EL (cell line): ENCODE data around the gene ABTB1.

Experiments
- DNase-seq: peaks from one replicate; pipeline ENCODE4 v3.0.0-alpha.2; 2016

The ABTB1 gene

DNA sequence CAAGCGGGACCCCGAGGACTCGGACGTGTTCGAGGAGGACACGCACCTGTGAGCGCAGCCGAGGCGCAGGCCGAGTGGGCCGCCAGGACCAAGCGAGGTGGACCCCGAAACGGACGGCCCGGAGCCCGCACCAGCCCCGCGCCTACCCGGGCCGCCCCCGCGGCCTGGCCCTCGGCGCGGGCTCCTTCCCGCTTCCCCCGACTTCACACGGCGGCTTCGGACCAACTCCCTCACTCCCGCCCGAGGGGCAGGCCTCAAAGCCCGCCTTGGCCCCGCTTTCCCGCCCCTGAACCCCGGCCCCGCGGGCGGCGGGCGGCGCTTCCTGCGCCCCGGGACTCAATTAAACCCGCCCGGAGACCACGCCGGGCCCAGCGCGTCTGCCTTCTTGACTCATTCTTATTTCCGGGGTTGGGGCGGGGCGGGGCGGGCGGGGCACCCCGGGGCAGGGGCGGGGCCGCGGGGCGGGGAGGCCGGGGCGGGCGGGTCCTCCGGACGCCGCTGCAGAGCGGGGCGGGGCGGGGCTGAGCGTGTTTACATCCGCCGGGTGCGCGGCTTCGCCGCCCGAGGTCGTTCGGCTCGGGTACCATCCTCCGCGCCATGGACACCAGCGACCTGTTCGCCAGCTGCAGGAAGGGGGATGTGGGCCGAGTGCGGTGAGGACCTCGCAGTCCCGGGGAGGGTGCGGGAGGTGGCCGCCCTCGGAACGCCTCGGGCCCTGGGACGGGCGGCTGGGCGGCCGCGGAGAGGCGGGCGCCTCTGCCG lies at the start of gene ABTB1:
ABTB1 (plus strand) TSS at position 524 of the 762 bp plus-strand sequence; CDS start at position 598, 74 bp downstream.
- peak; percentile 81 for DNase-seq

DNA sequence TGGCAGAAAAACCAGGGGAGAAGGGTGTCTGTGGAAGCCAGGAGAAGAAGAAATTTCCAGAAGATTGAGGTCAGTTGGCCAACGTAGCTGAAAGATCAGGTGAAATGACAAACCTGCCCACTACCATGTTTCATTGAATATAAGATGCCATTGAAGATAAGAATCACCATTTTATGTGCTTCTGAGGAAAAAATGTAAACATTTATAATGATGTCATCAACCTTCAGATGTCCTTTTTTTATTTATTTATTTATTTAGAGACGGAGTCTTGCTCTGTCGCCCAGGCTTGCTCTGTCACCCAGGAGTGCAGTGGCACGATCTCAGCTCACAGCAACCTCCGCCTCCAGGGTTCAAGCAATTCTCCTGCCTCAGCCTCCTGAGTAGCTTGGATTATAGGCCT lies 48.7 kb upstream of the ABTB1 start:
- DNase-seq = no peak

DNA sequence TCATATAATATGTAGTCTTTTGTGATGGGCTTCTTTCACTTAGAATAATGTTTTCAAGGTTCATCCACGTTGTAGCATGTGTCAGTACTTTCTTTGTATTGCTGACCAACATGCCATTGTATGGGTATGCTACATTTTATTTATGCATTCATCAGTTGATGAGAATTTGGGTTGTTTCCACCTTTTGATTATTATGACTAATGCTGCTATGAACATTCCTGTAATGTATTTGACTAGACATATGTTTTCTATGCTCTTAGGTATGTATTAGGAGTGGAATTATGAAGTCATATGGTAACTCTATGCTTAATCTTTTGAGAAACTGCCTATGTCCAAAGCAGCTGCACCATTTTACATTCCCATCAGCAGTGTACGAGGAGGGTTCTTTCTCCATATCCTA lies 46.9 kb upstream of the ABTB1 start:
- no peak for DNase-seq

DNA sequence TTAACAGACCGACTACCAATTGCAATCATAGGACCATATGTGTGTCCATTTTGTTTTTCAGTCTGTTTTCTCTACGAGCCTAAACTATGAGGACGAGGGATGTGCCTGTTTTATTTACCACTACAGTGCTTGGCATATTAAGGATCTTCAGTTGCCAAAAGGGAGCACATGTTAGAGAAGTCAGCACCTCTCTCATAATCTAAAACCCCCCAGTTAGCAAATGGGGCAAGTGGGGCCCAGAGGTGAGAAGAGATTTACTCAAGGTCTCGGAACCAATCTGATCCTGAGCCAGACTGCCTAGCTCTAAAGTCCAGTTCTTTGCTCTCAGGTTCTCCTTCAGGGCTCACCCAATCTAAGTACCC lies 44.3 kb upstream of the ABTB1 start:
- DNase-seq = no peak

DNA sequence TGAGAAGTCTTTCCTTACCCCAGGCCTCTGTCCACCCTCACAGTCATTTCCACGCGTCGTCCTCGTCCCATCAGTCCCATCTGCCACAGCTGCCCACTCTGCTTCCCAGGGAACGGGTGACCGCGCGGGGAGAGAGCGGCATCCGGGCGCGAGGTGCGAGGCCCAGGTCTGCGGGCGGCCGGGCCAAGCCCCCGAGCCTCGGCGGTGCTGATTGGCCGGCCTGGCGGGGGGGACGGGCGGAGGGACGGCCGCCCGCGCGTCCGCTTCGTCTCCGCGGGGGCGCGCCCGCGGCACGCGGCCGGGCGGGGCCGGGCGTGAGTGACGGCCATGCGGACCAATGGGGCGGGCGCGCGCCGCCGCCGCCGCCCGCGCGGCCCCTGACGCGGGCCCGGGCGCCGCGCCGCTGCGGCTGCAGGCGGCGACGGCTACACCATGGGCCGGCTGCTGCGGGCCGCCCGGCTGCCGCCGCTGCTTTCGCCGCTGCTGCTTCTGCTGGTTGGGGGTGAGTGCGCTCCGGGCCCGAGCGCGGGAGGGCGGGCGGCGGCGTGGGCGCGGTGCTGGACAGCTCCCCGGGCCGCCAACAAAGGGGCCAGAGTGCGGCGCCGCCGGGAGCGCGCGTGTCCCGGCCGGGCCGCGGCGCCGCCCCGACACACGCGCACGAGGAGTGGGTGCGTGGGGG lies 43.8 kb upstream of the ABTB1 start, which contains the start of gene PODXL2:
PODXL2 (plus strand) TSS at position 398 of the 679 bp plus-strand sequence; CDS start at position 433, 35 bp downstream.
- DNase-seq = peak; percentile 37

DNA sequence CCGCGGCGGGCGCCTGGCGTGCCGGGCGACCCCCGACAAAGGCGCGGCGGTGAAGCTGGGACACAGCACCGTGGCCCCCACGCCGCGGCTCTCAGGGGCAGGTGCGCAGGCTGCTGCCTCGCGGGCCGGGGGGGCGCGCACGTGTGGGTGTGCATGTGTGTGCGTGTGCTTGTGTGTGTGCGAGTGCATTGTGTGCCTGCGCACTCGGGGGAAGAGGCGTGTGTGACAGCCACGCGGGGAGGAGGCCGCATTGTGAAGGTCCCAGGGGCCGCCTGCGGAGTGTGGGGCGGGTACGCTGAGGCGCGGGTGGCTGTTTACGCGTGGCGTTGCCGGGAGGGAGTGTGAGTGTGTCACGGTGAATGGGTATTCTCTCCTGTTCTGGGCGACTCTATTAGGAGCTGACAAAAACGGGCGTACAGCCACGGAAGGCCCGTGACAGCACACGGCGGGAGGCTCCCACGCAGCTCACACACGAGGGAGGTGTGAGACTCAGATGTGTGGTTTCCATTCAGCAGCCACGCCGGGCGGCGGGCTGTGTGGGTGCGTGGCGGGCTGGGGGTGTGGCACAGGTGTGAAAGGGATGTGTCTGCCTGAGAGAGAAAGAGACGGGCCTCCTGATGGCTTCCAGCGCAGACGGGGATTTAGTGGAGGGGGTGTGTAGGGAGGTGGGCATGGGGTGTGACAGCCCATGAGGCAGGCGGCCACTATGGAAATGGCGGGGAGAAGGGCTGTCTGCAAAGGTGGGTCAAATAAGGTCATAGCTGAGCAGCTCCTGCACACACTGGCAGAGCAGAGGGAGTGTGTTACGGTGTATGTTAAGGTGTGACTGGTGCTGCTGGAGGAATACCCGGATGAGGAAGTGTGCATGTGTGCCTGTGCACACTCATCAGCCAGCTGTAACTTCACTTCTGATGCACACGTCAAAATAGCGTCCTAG lies 43.0 kb upstream of the ABTB1 start:
- DNase-seq = no peak

DNA sequence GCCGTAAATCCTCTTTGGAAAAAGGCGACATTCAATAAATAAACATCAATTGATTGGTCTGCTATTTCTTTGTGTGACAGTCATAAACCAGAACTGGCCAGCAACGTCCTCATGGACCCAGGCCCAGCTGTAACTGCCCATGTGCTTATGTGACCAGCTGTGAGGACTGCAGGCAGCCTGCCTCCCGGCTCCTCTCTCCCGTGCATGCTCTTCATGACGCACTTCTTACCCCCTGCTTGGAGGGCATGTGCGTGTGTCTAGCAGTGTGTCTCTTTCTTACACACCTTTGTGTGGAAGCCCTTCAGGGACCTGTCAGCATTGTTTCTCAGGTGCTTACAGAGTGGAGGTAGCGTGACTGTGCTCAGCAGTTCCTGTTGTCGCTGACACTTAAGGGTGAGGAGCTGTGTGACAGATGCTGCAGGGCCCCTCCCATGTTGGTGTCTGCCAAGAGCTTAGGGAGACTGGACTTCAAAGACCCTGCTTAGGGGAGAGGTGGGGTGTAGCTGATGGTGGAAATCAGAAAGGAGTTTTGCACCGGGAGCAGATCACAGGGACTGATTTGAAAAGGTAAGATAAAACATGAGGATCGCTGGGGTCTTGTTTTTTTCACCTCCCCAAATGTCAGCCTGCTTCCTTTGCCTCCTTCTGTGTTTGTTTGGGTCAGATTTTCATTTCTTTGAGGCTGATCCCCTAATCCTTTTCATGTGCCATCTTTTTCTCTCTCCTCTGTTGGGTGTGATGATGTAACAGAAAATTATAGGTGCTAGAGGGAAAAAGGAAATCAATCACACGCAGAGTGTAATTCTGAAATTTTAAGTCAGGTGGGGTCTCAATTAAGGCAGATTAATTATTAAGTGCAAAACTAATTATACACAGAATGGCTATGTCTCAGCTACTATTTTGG lies 41.7 kb upstream of the ABTB1 start:
- no peak for DNase-seq

DNA sequence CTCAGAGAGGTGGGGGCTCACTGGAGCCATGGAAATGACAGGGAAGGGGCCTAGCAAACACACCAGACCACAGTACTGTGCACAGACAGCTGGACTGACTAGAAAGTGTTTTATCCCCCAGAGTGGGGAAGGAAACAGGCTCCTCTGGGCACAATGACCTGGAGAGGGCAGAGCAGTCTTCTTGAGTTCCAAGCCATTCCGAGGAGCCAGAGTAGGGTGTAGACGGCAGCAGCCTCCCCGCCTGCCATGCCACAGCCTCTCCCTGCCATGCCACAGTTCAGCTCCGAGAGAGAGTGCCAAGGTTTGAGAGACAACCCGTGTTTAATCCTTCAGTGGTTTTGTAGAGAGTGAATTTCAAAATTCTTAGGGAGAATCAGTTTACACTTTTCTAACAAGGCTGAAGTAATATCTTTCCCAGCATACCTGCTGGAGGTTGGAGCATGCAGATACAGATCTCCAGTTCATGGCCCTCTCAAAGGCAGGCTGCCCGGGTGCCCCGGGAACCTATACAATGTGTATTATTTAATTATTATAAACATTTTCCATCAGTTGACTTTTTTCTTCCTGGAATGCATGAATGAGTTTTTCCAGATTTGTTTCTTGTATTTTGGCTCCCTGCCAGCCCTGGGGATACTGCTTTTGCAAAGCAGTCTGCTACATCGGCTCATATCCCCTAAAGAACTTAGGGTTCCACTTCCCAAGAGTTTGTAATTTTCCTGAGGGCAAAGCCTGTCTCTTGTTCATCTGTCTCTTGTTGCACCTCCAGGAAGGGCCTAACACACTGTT lies 40.5 kb upstream of the ABTB1 start:
- DNase-seq = no peak

DNA sequence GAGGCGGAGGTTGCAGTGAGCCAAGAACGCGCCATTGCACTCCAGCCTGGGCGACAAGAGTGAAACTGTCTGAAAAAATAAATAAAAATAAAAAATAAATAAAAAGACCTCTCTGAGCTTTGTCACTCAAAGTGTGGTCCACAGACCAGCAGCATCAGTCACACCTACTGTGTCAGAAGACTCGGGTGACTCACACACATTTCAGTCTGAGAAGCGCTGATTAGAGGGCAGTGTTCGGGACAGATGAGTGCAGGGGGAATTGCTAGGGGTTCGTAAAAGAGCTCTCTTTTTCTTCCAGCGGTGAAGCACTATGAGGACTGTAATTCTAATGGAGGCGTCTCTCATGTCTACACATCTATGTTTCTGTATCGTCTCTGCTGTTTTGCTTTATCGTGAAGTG lies 38.1 kb upstream of the ABTB1 start:
- no peak for DNase-seq

DNA sequence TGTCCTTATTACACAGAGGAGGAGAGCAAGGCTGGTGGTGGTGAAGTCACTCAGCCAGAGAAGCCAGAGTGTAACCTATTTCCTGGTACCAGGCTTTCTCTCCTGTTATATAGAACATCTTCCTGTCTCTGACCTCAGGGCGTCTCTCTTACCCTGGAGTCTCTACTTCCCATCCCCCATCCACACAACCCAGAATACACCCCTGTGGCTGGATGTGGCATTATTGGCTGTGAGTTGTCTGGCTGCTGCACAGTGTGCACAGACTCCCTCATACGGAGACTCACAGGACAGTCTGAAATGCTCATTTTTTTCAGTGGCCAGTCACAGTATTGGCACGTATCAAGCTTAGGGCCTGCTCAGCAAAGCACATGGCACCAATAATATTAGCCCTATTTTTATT lies 35.2 kb upstream of the ABTB1 start:
- no peak for DNase-seq

DNA sequence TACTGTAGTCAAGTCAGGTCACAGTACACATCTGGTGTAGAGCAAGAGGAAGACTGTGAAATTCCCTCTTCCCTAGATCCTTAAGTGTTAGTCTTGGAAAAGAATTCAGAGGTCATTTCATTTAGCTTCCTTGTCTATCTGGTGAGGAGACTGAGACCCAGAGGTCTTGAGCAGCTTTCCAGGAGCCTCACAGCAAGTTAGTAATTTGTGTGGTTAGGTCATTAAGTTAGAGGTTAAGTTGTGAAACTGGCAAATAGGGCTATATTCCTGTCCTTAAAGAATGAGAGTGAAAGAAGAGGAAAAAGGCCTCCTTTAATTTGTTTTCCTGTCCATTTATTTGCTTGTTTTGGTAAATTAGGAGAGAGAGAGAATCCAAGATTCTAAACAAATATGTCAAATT lies 34.8 kb upstream of the ABTB1 start:
- no peak for DNase-seq

DNA sequence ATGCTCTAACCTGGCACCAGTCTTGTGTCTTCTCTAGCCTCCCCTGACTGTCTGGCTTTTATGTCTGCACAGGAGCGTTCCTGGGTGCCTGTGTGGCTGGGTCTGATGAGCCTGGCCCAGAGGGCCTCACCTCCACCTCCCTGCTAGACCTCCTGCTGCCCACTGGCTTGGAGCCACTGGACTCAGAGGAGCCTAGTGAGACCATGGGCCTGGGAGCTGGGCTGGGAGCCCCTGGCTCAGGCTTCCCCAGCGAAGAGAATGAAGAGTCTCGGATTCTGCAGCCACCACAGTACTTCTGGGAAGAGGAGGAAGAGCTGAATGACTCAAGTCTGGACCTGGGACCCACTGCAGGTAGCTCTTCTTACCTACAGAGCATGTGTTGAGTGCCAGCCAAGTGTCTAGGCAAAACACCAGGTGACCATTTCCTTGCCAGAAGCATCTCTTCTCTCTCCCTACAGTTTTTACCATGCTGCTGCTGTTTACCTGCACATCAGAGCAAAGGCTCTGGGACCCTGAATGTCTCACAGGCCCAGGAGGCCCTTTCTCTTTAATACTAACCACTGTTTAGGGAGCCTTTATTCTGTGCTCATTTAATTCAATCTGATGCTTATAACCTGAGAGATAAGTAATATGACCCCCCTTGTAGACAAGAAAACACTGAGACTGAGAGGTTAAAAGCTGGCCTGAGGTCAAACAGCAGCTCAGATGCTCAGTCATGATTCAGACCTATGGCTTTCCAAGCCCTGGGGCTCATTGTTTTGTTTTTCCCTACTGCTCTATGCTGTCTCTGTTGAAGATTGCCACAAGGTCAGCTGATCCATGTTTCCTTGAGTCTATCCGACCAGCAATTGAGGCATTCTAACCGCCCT lies 33.3 kb upstream of the ABTB1 start:
- DNase-seq = peak; percentile 83

DNA sequence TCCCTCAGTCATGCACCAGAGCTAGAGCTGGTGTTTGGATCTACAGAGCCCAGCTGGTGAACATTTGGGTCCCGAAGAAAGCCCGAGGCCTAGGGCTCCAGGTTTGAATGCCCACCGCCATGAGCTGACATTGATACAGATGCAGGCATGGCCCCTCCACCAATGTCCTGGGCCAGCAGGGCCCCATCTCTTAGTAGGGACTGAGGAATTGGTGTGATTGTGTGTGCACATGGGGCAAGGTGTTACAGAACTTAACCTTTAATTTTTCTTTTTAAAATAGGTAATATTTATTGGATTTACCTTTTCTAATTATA lies 32.8 kb upstream of the ABTB1 start:
- no peak for DNase-seq

DNA sequence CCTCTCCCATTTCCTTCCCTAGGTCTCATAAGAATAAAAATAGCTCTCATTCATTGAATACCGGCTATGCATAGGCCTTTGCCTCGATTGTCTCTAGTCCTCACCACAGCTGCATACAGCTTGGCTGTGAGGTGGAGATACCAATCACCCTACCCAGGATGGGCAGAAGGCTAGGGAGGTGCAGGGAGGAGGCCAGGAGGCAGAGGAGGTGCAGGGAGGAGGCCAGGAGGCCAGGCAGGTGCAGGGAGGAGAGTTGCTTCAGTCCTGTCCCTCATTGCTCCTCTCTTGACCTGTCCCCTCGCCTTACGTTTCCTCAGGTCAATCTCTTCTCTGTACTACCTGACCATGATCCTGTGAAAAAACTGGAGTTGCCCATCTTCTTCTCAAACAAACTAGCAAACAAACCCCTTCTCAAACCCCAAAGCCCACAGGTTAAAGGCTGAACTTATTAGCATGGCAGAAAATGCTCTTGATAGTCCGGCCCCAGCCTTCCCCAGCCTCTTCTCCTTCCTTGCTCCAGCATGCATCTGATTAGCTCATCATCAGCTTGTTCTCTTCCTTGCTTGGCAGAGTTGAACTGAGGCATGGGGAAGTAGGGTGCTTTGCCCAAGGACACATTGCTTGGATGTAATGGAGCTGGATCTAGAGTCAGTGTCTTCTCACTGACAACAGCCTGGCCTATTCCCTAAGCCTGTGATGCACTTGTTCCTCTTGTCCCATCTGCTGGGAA lies 27.9 kb upstream of the ABTB1 start:
- no peak for DNase-seq

DNA sequence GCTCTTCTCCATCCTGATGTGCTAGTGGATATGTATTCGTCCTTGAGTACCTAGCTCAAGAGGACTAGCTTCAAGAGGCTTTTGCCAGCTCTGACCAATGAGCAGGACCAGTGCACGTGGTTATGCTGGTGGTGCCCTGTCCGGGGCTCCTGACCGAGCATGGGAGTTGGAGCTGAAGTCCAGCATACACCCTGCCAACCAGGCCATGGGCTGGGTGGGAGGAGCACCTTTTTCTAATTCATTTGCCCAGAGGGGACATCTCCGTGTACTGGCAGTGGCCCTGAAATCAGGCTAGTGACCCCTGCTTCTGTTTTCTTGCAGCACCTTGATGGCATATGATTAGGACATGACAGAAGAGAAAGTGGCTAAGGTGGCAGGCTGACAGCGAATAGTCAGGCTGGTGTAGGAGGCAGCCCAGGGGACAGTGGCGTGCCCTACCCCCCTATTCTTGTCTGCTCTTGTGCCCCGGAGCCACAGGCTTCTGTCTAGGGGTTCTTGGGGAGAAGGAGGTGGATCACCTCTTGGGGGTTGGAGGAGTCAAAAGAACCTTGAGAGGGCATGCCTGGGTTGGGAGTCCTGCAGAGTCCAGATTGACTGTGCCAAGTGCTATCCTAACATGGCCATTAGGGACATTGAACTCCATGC lies 27.3 kb upstream of the ABTB1 start:
- no peak for DNase-seq

DNA sequence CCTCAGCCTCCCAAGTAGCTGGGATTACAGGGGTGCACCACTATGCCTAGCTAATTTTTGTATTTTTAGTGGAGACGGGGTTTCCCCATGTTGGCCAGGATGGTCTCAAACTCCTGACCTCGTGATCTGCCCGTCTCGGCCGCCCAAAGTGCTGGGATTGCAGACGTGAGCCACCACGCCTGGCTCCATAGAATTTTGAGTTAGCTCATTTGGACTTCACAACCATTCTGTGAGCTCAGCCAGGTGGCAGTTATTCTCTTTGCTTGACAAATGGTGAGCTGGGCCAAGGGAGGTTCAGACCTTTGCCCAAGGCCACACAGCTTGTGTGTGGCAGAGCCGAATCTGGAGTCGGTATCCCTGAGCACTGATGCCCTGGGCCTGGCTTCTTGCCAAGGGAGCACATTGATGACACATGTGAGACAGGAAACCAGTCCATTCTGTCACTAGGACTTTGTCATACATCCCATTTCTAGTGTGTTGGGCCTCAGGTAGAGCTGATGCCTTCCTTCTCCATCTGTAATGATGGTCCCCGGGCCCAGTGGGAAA lies 26.2 kb upstream of the ABTB1 start:
- DNase-seq = no peak

DNA sequence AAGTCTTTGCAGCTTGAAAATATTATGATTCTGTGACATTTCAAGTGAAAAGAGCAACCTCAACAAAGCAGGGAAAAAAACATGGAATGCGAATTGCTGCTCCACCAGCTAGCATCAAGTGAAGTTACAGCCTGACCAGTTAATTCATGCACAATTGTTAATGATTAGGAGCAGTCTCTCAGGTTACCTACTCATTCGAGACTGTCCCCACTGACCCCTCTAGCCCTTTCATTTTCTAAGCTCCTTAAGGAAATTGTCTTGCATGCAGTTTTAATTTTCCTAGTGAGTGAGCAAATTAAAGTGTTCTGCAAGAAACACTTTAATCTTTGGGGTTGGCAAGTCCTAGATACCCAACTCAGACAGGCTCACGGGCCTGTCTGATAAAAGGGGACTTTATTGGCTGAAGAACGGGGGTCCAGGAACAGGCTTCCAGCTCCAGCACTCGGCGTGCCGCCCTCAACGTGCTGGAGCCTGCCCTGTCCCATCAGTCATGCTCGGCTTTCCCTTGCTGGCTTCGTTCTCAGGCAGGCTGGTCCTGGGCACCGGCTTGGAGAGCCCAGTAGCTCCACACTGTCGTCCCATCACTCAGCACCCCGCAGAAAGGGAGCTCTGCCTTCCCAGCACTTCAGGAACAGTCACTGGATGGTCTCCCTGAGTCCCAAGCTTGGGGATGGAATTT lies 25.4 kb upstream of the ABTB1 start:
- DNase-seq = no peak

DNA sequence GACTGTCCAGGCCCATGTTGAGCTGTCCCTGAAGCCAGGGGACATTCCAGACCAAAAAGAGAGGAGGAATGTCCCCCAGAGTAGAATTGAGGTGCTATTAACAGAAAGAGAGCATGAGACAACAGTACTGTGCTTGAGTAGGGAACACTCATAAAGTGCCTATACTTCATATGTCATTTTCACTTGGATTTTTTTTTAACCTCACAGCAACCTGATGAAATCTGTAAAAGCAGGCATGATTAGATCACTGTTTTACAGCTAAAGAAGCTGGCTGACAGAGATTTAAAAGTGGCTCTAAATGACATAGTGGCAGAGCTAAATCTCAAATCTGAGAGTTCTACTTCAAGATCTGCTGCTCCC lies 24.9 kb upstream of the ABTB1 start:
- DNase-seq = no peak

DNA sequence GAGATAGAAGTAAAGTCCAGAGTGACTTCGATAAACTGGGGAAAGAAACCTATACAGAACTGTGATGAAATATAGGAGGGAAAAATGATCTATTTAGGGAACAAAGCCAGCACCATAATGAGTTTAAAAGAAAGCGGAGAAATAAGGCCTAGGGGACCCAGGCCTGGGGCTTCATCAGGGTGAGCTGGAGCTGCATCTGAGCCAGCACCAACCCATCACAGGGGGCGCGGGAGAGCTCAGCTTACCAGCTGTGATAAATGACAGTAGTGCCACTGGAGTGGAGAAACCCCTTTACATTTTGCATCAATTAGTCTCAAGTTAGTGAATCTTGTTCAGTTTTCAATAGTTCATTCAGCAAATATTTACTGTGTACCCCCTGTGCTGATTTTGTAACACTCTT lies 22.5 kb upstream of the ABTB1 start:
- DNase-seq = no peak
